ENCODE results near the gene ZMYND8.

GRCh38 chr20:47357296-47358038 lies 968 bp upstream of the ZMYND8 start:
- no peak for TF ChIP-seq POLR2A (IDR thresholded peaks at IDR 0.05; ENCODE audit: low read depth)
- no peak for TF ChIP-seq CTCF (IDR thresholded peaks at IDR 0.05)
- peak in 1 of 2 donors; percentile 82 for TF ChIP-seq POLR2AphosphoS5 (IDR thresholded peaks at IDR 0.05)
- no peak for TF ChIP-seq EP300 (IDR thresholded peaks at IDR 0.05)
